ENCODE measurements around the gene MAP2K6. TPM values are rescaled to one million over a fixed set of nuclear protein-coding genes. Genes with fewer than 3 reads are reported as not detected.

The MAP2K6 gene
- polyA plus RNA-seq, 1 donor (not counting 4 experiments of a cell fraction or from before 2014, with no cell fraction given): 0.39 TPM

DNA sequence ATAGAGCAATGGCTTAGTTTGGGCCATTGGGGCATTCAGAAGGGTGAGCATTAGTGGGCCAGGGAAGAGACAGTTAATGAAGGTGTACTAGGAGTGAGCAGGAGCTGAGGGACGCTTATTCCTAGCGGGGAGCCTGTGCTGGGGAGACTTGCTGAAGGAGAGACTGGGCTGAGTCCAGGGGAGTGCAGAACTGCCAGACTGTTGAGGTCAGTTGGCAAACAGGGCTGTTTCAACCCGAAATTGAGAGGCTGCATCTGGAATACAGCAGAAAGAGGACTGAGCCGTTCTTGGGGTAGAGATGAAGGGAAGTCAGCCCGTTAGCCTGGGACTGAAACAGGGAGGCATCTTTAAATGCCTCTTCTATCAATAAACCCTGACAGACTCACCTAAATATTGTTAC lies 33.2 kb downstream of the MAP2K6 start:
- no peak overlapping the region for H3K9ac ChIP-seq (ENCODE audit: control insufficient read depth, extremely low read depth, insufficient read depth, low read length)
- H3K4me2 ChIP-seq (ENCODE audit: control insufficient read depth, extremely low read depth, insufficient read depth, low read depth, low read length): no peak overlapping the region
- no peaks in the 10 kb centered on the region for H3K4me1 ChIP-seq (ENCODE audit: control insufficient read depth, extremely low read depth, insufficient read depth, low read length)
- H3K27me3 ChIP-seq (ENCODE audit: control insufficient read depth, extremely low read depth, insufficient read depth, low read length): no peaks in the 10 kb centered on the region
- H3K36me3 ChIP-seq (ENCODE audit: control insufficient read depth in 2 of 2, extremely low read depth in 1 of 2, insufficient read depth in 2 of 2, low read length in 2 of 2): no peaks in the 10 kb centered on the region
- FAIRE-seq (no peak), DNase-seq (ENCODE audit: low read depth, low spot score) (no peak)
- no peak overlapping the region for H2AFZ ChIP-seq (ENCODE audit: control insufficient read depth, low read length)
- H4K20me1 ChIP-seq (ENCODE audit: control insufficient read depth, extremely low read depth, insufficient read depth, low read length): no peaks in the 10 kb centered on the region
- TF ChIP-seq EZH2 (IDR thresholded peaks at IDR 0.05; ENCODE audit: low read length): no peak
- TF ChIP-seq, protein P1, sequence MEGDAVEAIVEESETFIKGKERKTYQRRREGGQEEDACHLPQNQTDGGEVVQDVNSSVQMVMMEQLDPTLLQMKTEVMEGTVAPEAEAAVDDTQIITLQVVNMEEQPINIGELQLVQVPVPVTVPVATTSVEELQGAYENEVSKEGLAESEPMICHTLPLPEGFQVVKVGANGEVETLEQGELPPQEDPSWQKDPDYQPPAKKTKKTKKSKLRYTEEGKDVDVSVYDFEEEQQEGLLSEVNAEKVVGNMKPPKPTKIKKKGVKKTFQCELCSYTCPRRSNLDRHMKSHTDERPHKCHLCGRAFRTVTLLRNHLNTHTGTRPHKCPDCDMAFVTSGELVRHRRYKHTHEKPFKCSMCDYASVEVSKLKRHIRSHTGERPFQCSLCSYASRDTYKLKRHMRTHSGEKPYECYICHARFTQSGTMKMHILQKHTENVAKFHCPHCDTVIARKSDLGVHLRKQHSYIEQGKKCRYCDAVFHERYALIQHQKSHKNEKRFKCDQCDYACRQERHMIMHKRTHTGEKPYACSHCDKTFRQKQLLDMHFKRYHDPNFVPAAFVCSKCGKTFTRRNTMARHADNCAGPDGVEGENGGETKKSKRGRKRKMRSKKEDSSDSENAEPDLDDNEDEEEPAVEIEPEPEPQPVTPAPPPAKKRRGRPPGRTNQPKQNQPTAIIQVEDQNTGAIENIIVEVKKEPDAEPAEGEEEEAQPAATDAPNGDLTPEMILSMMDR (optimal IDR thresholded peaks at IDR 0.05 in 1 of 3, IDR thresholded peaks at IDR 0.05 in 1 of 3, conservative IDR thresholded peaks at IDR 0.05 in 1 of 3; ENCODE audit: extremely low read depth in 1 of 3, insufficient read depth in 2 of 3, low read length in 3 of 3): no peak
- H3K9me3 ChIP-seq (ENCODE audit: control insufficient read depth, low read depth, low read length): no peaks in the 10 kb centered on the region
- no peak overlapping the region for H3K27ac ChIP-seq (ENCODE audit: control insufficient read depth, insufficient read depth, low read length)
- H3K4me3 ChIP-seq (ENCODE audit: control insufficient read depth in 2 of 3, extremely low read depth in 1 of 3, insufficient read depth in 2 of 3, low read depth in 1 of 3, low read length in 3 of 3): no peak overlapping the region
- H3K9me1 ChIP-seq (ENCODE audit: control insufficient read depth, extremely low read depth, insufficient read depth, low read length): no peaks in the 10 kb centered on the region
- no peaks in the 10 kb centered on the region for H3K79me2 ChIP-seq (ENCODE audit: control insufficient read depth, insufficient read depth, low read length)
- dilution Hi-C loops (cut with MboI; ENCODE audit: extremely low pct_ligation_motif_present, low sequenced_read_pairs): no loop called here

DNA sequence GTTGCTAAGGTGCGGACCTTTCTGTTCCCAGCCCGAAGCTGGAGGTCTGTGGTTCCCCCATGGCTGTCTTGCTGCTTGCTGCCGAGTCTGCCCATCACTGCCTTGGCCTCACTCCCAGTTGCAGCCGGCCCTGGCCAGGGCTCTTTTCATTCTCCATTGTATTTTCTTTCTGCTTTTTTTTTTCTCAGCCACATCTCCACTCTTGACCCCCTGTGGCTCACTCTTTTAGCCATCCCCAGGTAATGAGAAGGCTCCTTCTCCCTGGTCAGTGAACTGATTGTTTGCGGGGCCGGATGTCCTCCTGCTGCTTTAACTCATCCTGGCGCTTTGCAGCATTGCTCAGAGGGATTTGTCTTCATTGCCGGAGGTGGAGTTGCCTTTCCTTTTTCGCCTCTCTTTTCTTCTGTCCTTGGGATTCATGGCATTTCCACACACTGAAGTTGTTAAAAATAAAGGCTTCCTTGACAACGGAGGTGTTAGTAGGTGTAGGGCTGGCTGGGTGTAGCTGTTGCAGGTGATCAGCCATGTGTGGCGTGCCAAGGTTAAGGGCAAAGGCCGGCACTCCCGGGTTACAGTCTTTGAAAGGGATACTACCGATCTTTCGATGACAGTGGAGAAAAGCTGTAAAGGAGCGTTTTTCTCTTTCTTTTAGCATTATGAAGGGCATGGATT lies 34.1 kb downstream of the MAP2K6 start:
- H3K36me3 ChIP-seq (ENCODE audit: control insufficient read depth in 2 of 2, extremely low read depth in 1 of 2, insufficient read depth in 2 of 2, low read length in 2 of 2): no peaks in the 10 kb centered on the region
- H3K79me2 ChIP-seq (ENCODE audit: control insufficient read depth, insufficient read depth, low read length): no peaks in the 10 kb centered on the region
- H3K4me3 ChIP-seq (ENCODE audit: control insufficient read depth in 2 of 3, extremely low read depth in 1 of 3, insufficient read depth in 2 of 3, low read depth in 1 of 3, low read length in 3 of 3): no peak overlapping the region
- H3K27me3 ChIP-seq (ENCODE audit: control insufficient read depth, extremely low read depth, insufficient read depth, low read length): no peaks in the 10 kb centered on the region
- no peaks in the 10 kb centered on the region for H3K4me1 ChIP-seq (ENCODE audit: control insufficient read depth, extremely low read depth, insufficient read depth, low read length)
- DNase-seq (ENCODE audit: low read depth, low spot score): no peak
- H4K20me1 ChIP-seq (ENCODE audit: control insufficient read depth, extremely low read depth, insufficient read depth, low read length): no peaks in the 10 kb centered on the region
- H3K9me3 ChIP-seq (ENCODE audit: control insufficient read depth, low read depth, low read length): no peaks in the 10 kb centered on the region
- H3K4me2 ChIP-seq (ENCODE audit: control insufficient read depth, extremely low read depth, insufficient read depth, low read depth, low read length): no peak overlapping the region
- no peaks in the 10 kb centered on the region for H3K9me1 ChIP-seq (ENCODE audit: control insufficient read depth, extremely low read depth, insufficient read depth, low read length)
- dilution Hi-C loops (cut with MboI; ENCODE audit: extremely low pct_ligation_motif_present, low sequenced_read_pairs): no loop called here
- TF ChIP-seq, protein P1 (optimal IDR thresholded peaks at IDR 0.05 in 1 of 3, IDR thresholded peaks at IDR 0.05 in 1 of 3, conservative IDR thresholded peaks at IDR 0.05 in 1 of 3; ENCODE audit: extremely low read depth in 1 of 3, insufficient read depth in 2 of 3, low read length in 3 of 3): no peak
- no peak for TF ChIP-seq EZH2 (IDR thresholded peaks at IDR 0.05; ENCODE audit: low read length)
- H3K27ac ChIP-seq (ENCODE audit: control insufficient read depth, insufficient read depth, low read length): no peak overlapping the region
- no peak for FAIRE-seq
- no peak overlapping the region for H2AFZ ChIP-seq (ENCODE audit: control insufficient read depth, low read length)
- no peak overlapping the region for H3K9ac ChIP-seq (ENCODE audit: control insufficient read depth, extremely low read depth, insufficient read depth, low read length)

All from keratinocyte (primary cell).